ENCODE results near the gene ALDH3B1. TPM values are rescaled to one million over a fixed set of nuclear protein-coding genes. Genes with fewer than 3 reads are reported as not detected.
"Not testable (repeated sequence)": the region's sequence is repeated elsewhere in the genome, so short reads cannot be mapped to it uniquely, and the experiment has no call there.

ALDH3B1 gene
- total and polyA plus RNA-seq, 2 donors (not counting 1 experiment from before 2014, with no cell fraction given): 39.0 to 57.6 TPM

DNA sequence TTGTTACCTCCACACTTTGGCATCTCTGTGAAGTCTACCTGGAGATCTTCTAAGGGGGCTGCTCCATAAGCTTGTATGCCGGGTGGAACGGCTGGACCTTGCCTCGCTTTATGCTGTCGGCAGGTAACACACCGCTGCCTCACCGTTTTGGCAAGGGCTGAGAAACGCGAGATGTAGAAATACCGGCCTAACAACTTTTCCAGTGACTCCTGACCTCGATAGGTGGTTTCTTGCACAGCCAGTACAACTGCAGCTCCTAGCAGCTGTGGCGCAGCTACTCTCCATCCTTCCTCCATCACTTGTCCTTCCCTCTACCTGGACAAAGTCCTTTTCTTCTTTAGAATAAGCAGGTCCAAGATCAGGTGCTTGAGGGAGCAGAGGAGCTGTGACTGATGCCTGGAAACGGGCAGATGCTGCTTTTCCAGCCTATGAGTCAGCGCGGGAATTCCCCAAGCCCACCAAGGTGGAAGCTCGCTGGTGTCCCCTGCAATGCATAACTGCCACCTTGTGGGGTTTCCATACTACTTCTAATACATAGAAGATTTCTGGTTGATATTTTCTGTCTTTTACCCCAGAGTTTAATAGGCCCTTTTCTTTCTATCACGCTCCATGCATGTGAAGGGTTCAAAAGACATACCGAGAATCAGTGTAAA, 31.2 kb upstream of the ALDH3B1 start:
- not testable (repeated sequence) for H3K36me3 ChIP-seq (ENCODE audit: control insufficient read depth, insufficient read depth, low read length); DNase-seq (ENCODE audit: low read depth in 2 of 2); H3K27ac ChIP-seq (ENCODE audit: insufficient read depth, low read length); H3K9me3 ChIP-seq (ENCODE audit: control insufficient read depth, insufficient read depth, low read depth, low read length); H3K4me2 ChIP-seq (ENCODE audit: extremely low read depth, insufficient read depth, low read length); H4K20me1 ChIP-seq (ENCODE audit: control insufficient read depth, extremely low read depth, insufficient read depth, low read length); H3K9ac ChIP-seq (ENCODE audit: insufficient read depth, low read length); H3K79me2 ChIP-seq (ENCODE audit: control insufficient read depth, insufficient read depth, low read length); H3K4me3 ChIP-seq (replicated peaks in 1 of 4; ENCODE audit: control extremely low read depth in 1 of 4, insufficient read depth in 1 of 4, low read depth in 3 of 4, low read length in 4 of 4); H3K4me1 ChIP-seq (ENCODE audit: control insufficient read depth, extremely low read depth, insufficient read depth, low read length); H3K27me3 ChIP-seq (ENCODE audit: control insufficient read depth, insufficient read depth, low read length); H2AFZ ChIP-seq (ENCODE audit: low read length)

DNA sequence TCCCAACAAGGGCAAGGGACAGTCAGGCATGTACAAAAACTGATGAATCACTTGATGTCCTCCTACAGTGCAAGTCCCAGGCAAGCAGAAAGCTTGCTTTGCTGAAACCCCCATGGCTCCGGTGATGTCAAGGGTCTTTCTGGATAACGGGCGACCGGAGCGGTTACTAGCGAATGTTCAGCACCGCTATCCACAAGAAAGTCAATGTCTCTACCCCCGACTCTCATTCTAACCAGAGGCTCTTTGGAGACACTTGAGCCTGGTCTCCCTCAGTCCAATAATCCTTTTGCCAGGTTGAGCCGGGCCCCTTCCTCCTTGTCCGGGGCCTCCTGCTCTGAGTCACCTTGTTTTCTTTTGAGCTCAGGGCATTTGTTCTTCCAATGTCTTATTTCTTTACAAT, 28.9 kb upstream of the ALDH3B1 start:
- H3K4me2 ChIP-seq (ENCODE audit: extremely low read depth, insufficient read depth, low read length); DNase-seq (ENCODE audit: low read depth in 2 of 2); H3K4me1 ChIP-seq (ENCODE audit: control insufficient read depth, extremely low read depth, insufficient read depth, low read length); H3K4me3 ChIP-seq (replicated peaks in 1 of 4; ENCODE audit: control extremely low read depth in 1 of 4, insufficient read depth in 1 of 4, low read depth in 3 of 4, low read length in 4 of 4); H3K79me2 ChIP-seq (ENCODE audit: control insufficient read depth, insufficient read depth, low read length); H3K27me3 ChIP-seq (ENCODE audit: control insufficient read depth, insufficient read depth, low read length); H3K9ac ChIP-seq (ENCODE audit: insufficient read depth, low read length); H3K27ac ChIP-seq (ENCODE audit: insufficient read depth, low read length); H4K20me1 ChIP-seq (ENCODE audit: control insufficient read depth, extremely low read depth, insufficient read depth, low read length); H3K9me3 ChIP-seq (ENCODE audit: control insufficient read depth, insufficient read depth, low read depth, low read length); H3K36me3 ChIP-seq (ENCODE audit: control insufficient read depth, insufficient read depth, low read length); H2AFZ ChIP-seq (ENCODE audit: low read length): not testable (repeated sequence)

DNA sequence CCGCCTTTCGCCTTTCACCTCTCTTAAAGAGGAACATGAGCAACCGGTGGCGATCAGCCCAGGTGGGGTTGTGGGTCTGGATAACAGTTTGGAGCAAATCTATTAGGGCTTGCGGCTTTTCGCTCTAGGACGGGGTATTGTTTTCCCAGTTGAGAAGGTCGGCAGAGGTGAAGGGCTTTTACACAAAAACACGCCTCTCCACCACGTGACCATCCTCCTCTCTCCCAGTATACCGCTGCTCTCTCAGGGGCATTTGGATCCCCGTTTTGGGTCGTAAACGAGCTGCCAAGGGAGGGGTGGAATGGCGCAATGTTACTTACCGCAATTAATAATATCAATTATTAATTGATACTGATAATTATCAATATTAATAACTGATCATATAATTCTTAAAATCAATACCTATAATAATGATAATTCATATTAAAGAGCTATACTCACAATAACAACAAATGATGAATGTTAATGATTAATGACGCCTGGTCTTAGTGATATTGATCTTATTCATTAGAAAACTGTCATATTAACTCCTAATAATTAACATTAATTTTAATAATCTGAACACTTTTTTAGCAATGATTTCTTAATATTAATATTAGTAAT, 27.8 kb upstream of the ALDH3B1 start:
- not testable (repeated sequence) for H3K4me1 ChIP-seq (ENCODE audit: control insufficient read depth, extremely low read depth, insufficient read depth, low read length); H3K36me3 ChIP-seq (ENCODE audit: control insufficient read depth, insufficient read depth, low read length); H3K4me3 ChIP-seq (replicated peaks in 1 of 4; ENCODE audit: control extremely low read depth in 1 of 4, insufficient read depth in 1 of 4, low read depth in 3 of 4, low read length in 4 of 4); DNase-seq (ENCODE audit: low read depth in 2 of 2); H4K20me1 ChIP-seq (ENCODE audit: control insufficient read depth, extremely low read depth, insufficient read depth, low read length); H3K9me3 ChIP-seq (ENCODE audit: control insufficient read depth, insufficient read depth, low read depth, low read length); H2AFZ ChIP-seq (ENCODE audit: low read length); H3K4me2 ChIP-seq (ENCODE audit: extremely low read depth, insufficient read depth, low read length); H3K79me2 ChIP-seq (ENCODE audit: control insufficient read depth, insufficient read depth, low read length); H3K27me3 ChIP-seq (ENCODE audit: control insufficient read depth, insufficient read depth, low read length); H3K27ac ChIP-seq (ENCODE audit: insufficient read depth, low read length); H3K9ac ChIP-seq (ENCODE audit: insufficient read depth, low read length)

DNA sequence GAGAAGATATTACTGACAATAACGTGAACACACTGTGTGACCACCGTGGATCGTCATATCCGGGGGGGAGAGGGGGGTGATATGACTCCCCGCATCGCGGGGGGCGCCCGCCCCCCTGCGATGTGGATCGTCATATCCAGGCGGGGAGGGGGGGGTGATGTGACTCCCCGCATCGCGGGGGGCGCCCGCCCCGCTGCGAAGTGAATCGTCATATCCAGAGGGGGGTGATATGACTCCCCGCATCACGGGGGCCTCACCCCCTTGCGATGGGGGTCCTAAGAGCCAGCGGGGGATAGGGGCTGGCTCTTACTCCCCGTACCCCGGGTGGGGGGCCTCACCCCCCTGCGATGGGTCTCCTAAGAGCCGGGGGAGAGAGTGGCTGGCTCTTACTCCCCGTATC, 26.2 kb upstream of the ALDH3B1 start:
- Histone ChIP-seq H3K27me3 (ENCODE audit: control insufficient read depth, insufficient read depth, low read length) (no peaks in the 10 kb centered on the region), H4K20me1 (ENCODE audit: control insufficient read depth, extremely low read depth, insufficient read depth, low read length) (no peaks in the 10 kb centered on the region), H2AFZ (ENCODE audit: low read length) (no peak overlapping the region)

DNA sequence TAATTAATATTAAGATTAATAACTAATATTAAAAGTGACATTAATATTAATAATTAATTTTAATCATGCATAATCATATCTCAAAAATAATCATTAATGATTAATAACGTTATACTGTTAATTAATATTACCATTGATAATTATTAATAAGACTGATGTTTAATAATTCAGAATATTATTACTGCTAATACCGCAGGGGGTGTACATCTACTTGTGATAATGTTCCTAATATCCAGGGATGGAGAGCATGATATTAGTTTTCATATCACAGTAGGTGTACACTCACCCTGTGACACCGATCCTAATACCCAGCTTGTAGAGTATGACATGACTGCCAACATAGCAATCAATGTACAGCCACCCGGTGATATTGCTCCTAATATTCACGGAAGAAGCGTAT, 24.8 kb upstream of the ALDH3B1 start:
- not testable (repeated sequence) for H3K79me2 ChIP-seq (ENCODE audit: control insufficient read depth, insufficient read depth, low read length); H3K27me3 ChIP-seq (ENCODE audit: control insufficient read depth, insufficient read depth, low read length); DNase-seq (ENCODE audit: low read depth in 2 of 2); H3K36me3 ChIP-seq (ENCODE audit: control insufficient read depth, insufficient read depth, low read length); H2AFZ ChIP-seq (ENCODE audit: low read length); H3K9me3 ChIP-seq (ENCODE audit: control insufficient read depth, insufficient read depth, low read depth, low read length); H3K4me3 ChIP-seq (replicated peaks in 1 of 4; ENCODE audit: control extremely low read depth in 1 of 4, insufficient read depth in 1 of 4, low read depth in 3 of 4, low read length in 4 of 4); H3K9ac ChIP-seq (ENCODE audit: insufficient read depth, low read length); H4K20me1 ChIP-seq (ENCODE audit: control insufficient read depth, extremely low read depth, insufficient read depth, low read length); H3K4me2 ChIP-seq (ENCODE audit: extremely low read depth, insufficient read depth, low read length); H3K27ac ChIP-seq (ENCODE audit: insufficient read depth, low read length); H3K4me1 ChIP-seq (ENCODE audit: control insufficient read depth, extremely low read depth, insufficient read depth, low read length)

More for the DNA sequence above, 26.2 kb upstream of the ALDH3B1 start:
- no peaks in the 10 kb centered on the region for H3K4me1 ChIP-seq (ENCODE audit: control insufficient read depth, extremely low read depth, insufficient read depth, low read length)
- H3K9me3 ChIP-seq (ENCODE audit: control insufficient read depth, insufficient read depth, low read depth, low read length): no peaks in the 10 kb centered on the region
- no peak for DNase-seq (ENCODE audit: low read depth in 2 of 2)
- H3K27ac ChIP-seq (ENCODE audit: insufficient read depth, low read length): no peak overlapping the region
- H3K36me3 ChIP-seq (ENCODE audit: control insufficient read depth, insufficient read depth, low read length): no peaks in the 10 kb centered on the region
- no peaks in the 10 kb centered on the region for H3K79me2 ChIP-seq (ENCODE audit: control insufficient read depth, insufficient read depth, low read length)
- H3K9ac ChIP-seq (ENCODE audit: insufficient read depth, low read length): no peak overlapping the region
- H3K4me3 ChIP-seq (replicated peaks in 1 of 4; ENCODE audit: control extremely low read depth in 1 of 4, insufficient read depth in 1 of 4, low read depth in 3 of 4, low read length in 4 of 4): no peak overlapping the region
- no peak for TF ChIP-seq EZH2 (IDR thresholded peaks at IDR 0.05; ENCODE audit: low read length, missing control alignments)
- TF ChIP-seq, protein P1, sequence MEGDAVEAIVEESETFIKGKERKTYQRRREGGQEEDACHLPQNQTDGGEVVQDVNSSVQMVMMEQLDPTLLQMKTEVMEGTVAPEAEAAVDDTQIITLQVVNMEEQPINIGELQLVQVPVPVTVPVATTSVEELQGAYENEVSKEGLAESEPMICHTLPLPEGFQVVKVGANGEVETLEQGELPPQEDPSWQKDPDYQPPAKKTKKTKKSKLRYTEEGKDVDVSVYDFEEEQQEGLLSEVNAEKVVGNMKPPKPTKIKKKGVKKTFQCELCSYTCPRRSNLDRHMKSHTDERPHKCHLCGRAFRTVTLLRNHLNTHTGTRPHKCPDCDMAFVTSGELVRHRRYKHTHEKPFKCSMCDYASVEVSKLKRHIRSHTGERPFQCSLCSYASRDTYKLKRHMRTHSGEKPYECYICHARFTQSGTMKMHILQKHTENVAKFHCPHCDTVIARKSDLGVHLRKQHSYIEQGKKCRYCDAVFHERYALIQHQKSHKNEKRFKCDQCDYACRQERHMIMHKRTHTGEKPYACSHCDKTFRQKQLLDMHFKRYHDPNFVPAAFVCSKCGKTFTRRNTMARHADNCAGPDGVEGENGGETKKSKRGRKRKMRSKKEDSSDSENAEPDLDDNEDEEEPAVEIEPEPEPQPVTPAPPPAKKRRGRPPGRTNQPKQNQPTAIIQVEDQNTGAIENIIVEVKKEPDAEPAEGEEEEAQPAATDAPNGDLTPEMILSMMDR (conservative IDR thresholded peaks at IDR 0.05 in 1 of 2, IDR thresholded peaks at IDR 0.05 in 1 of 2; ENCODE audit: low read depth in 1 of 2, low read length in 2 of 2): no peak
- no peak overlapping the region for H3K4me2 ChIP-seq (ENCODE audit: extremely low read depth, insufficient read depth, low read length)

DNA sequence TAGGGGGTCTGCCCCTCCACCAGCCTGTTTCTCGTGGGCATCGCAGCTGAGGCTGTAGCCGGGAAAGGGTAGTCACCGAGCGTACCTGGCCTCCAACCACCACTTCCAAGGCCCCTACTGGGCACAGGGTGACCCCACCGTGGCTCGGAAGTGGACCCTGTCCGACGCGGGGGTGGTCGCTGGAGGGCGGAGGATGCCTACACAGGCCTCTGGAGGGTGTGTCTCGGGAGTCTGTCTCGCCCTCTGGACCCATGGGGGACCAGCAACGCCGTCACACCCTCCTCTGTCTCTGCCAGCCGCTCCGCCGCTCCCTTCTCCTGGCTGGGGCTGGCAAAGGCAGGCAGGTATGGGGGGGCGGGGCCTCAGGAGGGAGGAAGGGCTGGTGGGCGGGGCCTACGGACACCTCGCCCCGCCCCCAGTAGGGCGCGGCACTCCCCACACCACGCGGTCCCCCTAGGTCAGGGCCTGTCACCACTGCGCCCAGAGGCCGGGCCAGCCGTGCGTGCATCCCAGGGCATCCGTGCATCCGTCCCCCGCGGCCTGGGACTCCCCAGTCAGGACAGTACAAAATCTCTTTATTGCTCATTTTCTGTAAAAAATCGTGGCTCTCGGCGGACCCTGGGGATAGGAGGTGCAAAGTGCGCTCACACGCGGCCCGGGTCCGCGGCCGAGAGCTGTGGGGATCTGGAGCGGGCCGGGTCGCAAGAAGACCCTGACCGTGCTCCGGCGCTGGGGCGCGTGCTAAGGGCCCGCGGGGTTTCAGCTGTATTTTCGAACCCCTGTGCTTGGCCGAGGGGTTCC, 19.4 kb upstream of the ALDH3B1 start:
- not testable (repeated sequence) for DNase-seq (ENCODE audit: low read depth in 2 of 2); H3K36me3 ChIP-seq (ENCODE audit: control insufficient read depth, insufficient read depth, low read length); H3K4me3 ChIP-seq (replicated peaks in 1 of 4; ENCODE audit: control extremely low read depth in 1 of 4, insufficient read depth in 1 of 4, low read depth in 3 of 4, low read length in 4 of 4)

More for the DNA sequence above, 19.4 kb upstream of the ALDH3B1 start:
- H2AFZ ChIP-seq (ENCODE audit: low read length); H3K79me2 ChIP-seq (ENCODE audit: control insufficient read depth, insufficient read depth, low read length); H3K4me2 ChIP-seq (ENCODE audit: extremely low read depth, insufficient read depth, low read length); H3K4me1 ChIP-seq (ENCODE audit: control insufficient read depth, extremely low read depth, insufficient read depth, low read length); H3K27me3 ChIP-seq (ENCODE audit: control insufficient read depth, insufficient read depth, low read length); H3K9ac ChIP-seq (ENCODE audit: insufficient read depth, low read length); H4K20me1 ChIP-seq (ENCODE audit: control insufficient read depth, extremely low read depth, insufficient read depth, low read length); H3K27ac ChIP-seq (ENCODE audit: insufficient read depth, low read length); H3K9me3 ChIP-seq (ENCODE audit: control insufficient read depth, insufficient read depth, low read depth, low read length): not testable (repeated sequence)
